ACHN (cell line): ENCODE data around the gene CDYL.

Experiments used
- DNase-seq: peaks from one replicate; pipeline ENCODE4 v3.0.0-alpha.2; 2015
- in situ Hi-C: cut with HindIII; loops from 2 replicates; pipeline ENCODE4 v1.10.0; 2017; ENCODE audit warnings: low sequenced_read_pairs, low pct_ligation_motif_present, low pct_unique_long_range_greater_than_20kb

Gene CDYL

GRCh38 chr6:4937414-4937813 is 161.2 kb downstream of the CDYL start:
- DNase-seq = no peak
- in situ Hi-C loops = no loop called here

- no peak for DNase-seq
- in situ Hi-C loops = no loop called here
Measured at GRCh38 chr6:4939241-4939640, 163.0 kb downstream of the CDYL start.

DNA sequence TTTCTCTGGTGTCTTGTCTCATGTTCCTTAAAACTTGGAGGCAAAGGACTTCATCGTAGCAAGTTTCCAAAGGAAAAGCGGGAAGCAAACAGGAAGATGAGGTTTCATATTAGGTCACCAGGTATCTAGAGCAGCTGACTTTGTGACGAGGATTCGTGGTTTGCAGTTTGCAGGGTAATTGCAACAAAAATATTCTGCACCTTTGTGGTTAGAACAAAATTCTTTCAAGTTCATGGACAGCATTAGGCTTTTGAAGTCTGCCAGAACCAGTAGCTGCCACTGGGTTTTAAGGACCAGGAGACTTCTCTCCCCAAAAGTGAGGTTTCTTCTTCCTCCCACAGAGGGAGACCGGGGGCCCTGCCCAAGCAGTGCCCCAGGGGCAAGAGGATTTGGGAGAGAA is 164.2 kb downstream of the CDYL start:
- in situ Hi-C loops = no loop called here
- DNase-seq = no peak

GRCh38 chr6:4941782-4942672 is 165.8 kb downstream of the CDYL start:
- in situ Hi-C loops = no loop called here
- DNase-seq = peak; percentile 86

DNA sequence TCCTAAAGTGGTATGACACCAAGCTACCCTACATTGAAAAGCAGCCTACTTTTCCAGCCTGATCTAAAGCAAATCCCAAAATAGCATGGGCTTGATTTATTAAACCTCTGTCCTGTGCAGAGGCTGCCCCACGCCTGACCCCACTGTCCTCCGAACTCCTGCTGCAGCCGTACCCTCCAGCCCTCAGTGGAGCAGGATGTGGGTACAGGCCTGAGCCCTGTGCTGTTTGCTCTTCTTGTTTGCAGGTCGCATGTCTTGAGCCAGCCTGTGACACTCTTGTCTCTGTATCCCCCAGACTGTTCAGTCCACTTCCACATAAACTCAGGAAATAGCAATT is 166.4 kb downstream of the CDYL start:
- in situ Hi-C loops = no loop called here
- no peak for DNase-seq

- in situ Hi-C loops = no loop called here
- no peak for DNase-seq
Measured at GRCh38 chr6:4943716-4944115, 167.5 kb downstream of the CDYL start.

- DNase-seq = no peak
- in situ Hi-C loops = no loop called here
Measured at GRCh38 chr6:4944325-4944724, 168.1 kb downstream of the CDYL start.

GRCh38 chr6:4946521-4946920 is 170.3 kb downstream of the CDYL start:
- DNase-seq = no peak
- in situ Hi-C loops = no loop called here

GRCh38 chr6:4947716-4948115 is 171.5 kb downstream of the CDYL start:
- DNase-seq = no peak
- in situ Hi-C loops = no loop called here

DNA sequence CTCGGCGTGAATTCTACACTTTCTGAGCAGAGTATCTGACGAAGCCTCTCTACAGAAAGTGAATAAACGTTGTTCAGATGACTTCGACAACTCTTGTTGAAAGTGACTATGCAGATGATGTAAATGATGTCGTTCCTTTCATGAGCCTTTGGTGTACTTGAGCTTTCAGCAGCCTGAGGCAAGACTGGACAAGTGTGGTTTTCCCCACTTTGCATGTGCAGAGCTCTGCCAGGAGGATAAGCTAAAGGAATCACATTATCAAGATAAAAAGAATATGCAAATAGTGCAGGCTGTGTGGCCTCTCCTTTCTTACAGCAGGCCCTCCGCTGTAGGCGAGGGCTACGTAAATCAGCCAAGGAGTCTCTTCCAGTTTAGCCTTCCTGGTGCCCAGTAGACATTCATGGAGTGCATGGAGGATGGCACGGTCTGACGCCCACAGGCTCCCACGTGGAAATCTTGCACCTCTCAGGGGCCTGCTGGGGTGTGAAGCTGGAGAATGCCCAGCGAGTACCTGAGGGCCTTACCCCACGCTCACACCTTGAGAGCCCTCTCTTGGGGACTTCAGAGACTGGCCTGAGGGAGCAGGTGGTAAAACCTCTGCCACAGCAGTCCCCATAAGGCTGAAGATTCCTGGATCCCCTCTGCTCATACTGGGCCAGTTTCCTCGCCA is 172.7 kb downstream of the CDYL start:
- in situ Hi-C loops = no loop called here
- DNase-seq = no peak

DNA sequence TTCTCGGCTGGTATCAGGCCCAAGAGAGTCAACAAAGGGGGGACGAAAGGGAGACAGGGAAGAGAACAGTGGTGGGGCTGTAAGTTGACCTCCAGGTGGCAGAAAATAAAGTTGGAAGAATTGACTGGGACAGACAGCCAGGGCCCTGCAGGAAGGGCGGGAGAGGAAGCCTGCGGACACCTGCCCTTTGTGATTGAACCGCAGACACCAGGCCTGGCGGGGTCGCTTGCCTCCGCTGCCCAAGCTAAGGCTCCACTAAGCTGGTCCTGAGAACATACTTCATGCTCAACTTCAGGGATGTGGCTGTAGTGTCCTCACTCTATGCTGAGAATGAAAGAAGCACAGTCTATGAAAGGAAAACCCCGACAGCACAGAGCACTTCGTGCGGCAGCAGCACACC is 173.9 kb downstream of the CDYL start:
- DNase-seq = no peak
- in situ Hi-C loops = no loop called here

DNA sequence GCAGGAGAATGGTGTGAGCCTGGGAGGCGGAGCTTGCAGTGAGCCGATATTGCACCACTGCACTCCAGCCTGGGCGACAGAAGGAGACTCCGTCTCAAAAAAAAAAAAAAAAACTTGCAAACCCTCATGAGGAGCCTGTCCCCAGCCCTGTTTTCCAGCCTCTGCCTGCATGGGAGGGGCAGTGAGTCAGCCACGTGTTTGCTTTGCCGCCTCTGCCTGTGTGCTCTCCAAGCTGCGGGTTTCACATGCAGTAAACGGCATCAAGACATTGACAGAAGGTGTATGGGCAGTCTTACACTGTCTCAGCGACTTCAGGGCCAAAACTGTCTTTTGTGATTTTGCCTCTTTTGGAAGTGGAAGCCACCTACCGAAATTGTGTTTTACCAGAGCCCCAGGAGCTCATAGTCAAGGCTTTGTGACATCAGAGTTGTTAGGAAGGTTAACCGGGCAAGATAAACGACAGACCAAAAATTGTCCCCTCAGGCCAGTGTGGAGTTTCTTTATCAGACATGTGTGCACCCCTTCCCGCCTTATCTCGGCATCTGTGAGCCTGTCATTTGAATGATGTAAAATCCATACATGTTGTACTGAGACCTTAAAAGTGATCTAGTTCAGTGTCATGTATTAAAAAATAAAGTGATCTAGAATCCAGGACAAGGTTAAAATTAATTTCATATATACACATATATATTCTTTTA is 174.8 kb downstream of the CDYL start:
- in situ Hi-C loops = no loop called here
- DNase-seq = no peak

GRCh38 chr6:4953440-4953839 is 177.2 kb downstream of the CDYL start:
- in situ Hi-C loops = no loop called here
- DNase-seq = no peak

DNA sequence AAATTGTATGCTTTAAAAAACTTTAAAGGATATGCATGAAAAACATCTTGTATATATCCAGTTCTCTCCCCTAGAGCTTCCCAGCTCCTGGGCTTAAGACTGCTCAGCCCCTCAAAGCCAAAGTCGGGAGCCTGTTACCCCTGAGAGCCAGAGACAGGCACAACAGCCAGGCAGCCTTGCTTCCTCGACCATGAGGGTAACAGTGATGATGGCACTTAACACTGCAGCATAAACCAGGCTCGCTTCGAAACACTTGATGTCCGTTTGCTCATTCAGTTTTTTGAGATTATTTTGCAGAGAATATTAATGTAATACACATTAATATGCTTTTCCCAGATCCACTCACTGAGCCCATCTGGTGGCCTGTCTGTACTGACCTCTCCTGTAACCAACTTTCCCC is 180.4 kb downstream of the CDYL start:
- no peak for DNase-seq
- in situ Hi-C loops = no loop called here

DNA sequence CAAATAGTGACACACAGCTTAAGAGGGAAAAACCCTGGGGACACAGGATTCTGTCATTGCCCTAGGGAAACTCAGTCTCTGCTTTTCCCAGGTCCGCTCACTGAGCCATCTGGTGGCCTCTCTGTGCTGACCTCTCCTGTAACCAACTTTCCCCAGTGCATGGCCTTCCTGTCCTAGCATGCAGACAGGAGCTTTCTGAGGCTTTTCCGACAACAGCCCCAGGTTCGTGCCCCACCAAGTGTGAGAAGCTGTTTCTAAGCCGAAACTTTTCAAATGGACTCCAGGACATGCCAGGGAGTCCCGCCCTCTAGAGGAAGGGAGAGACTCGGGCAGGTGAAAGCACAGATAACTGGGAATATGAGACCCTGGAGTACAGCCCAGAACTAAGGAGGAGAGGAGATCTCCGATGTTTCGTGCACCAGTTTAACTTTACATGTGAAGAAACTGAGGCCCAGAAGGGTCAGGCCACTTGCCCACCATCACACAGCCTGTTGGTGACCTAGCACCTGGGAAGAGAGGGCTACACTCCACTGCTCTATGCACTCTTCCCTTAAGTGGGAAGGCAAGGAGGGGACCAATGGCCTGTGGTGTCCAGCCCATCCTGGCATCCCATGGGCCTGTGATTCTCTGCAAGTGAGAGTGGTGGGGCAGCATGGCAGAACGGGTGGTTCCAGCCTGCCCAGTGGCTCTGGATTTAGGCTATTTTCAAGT is 181.5 kb downstream of the CDYL start:
- in situ Hi-C loops = no loop called here
- no peak for DNase-seq

DNA sequence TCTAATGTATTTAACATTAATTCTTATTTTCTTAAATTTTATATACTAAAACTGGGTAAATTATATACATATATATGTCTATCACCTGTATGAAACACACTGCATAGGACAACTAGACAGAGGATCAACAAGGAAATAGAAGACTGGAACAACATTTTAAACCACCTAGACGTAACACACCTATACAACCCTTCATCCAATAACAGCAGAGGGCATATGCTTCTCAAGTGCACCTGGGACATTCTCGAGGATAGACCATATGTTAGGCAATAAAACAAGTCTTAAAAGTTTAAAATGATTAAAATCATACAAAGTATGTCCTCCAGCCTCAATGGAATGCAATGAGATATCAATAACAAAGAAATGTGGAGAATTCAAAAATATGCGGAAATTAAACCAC is 182.4 kb downstream of the CDYL start:
- in situ Hi-C loops = no loop called here
- no peak for DNase-seq

GRCh38 chr6:4961322-4962168 is 185.3 kb downstream of the CDYL start:
- in situ Hi-C loops = no loop called here
- no peak for DNase-seq

- DNase-seq = no peak
- in situ Hi-C loops = no loop called here
Measured at GRCh38 chr6:4962905-4963304, 186.7 kb downstream of the CDYL start.
